ENCODE results near the gene DHPS.
"Not testable (repeated sequence)": the region's sequence is repeated elsewhere in the genome, so short reads cannot be mapped to it uniquely, and the experiment has no call there.

GRCh38 chr19:12712077-12712476 lies 30.4 kb upstream of the DHPS start:
- TF ChIP-seq CTCF (IDR thresholded peaks at IDR 0.05; ENCODE audit: insufficient read depth, low read length); GABPA (IDR thresholded peaks at IDR 0.05; ENCODE audit: low read depth); POLR2AphosphoS5 (IDR thresholded peaks at IDR 0.05; ENCODE audit: low read depth); REST (IDR thresholded peaks at IDR 0.05; ENCODE audit: insufficient replicate concordance, low read depth): not testable (repeated sequence)
